Panc1 (cell line): ENCODE measurements around the gene ARL4A. TPM values are rescaled to one million over a fixed set of nuclear protein-coding genes. Genes with fewer than 3 reads are reported as not detected.

Experiments used
- ATAC-seq: fragments of 200-7000 bp; cut with Tn5 transposase; 2 replicates; pipeline ENCODE4 v1.9.1; 2020; ENCODE audit warnings: mild to moderate bottlenecking, moderate library complexity
- BruUV-seq: library from RNA; stranded (reverse); fragments of 400-500 nt; replicated peaks from 2 replicates; lab custom pipeline; 2021; lab: Mats Ljungman, UMichigan
- CTCF ChIA-PET: fragments of 300-600 bp; sonication (Branson Sonifier 250); formaldehyde crosslinking; loops from one replicate; lab custom pipeline; 2022; ENCODE audit warnings: antibody characterized with exemption; lab: Charles Lee
- POLR2A ChIA-PET: fragments of 300-600 bp; sonication (Branson Sonifier 250); formaldehyde crosslinking; loops from one replicate; lab custom pipeline; 2022; ENCODE audit warnings: antibody characterized with exemption; lab: Charles Lee
- DNase-seq: peaks from one replicate; pipeline ENCODE4 v3.0.0-alpha.2; 2010; ENCODE audit warnings: low read depth, low spot score
- H3K27ac ChIP-seq: 2 replicates; pipeline ENCODE4 v1.5.1; 2011; ENCODE audit warnings: mild to moderate bottlenecking, low read length, inconsistent platforms
- H3K27me3 ChIP-seq: fragments of 200-500 bp; sonication (Bioruptor generic); 2 replicates; pipeline ENCODE4 v1.6.0; 2014; ENCODE audit warnings: low read length, inconsistent platforms; ENCODE audit not compliant: control insufficient read depth, insufficient read depth
- H3K36me3 ChIP-seq: fragments of 200-500 bp; sonication (Bioruptor generic); 2 replicates; pipeline ENCODE4 v1.5.1; 2014; ENCODE audit warnings: inconsistent platforms, mild to moderate bottlenecking, low read length, moderate library complexity; ENCODE audit not compliant: control insufficient read depth, insufficient read depth
- H3K4me1 ChIP-seq: 2 replicates; pipeline ENCODE4 v1.5.1; 2011; ENCODE audit warnings: inconsistent platforms, mild to moderate bottlenecking, low read length, moderate library complexity; ENCODE audit not compliant: control insufficient read depth, insufficient read depth
- H3K4me3 ChIP-seq, 2 experiments: 2 replicates each; pipeline ENCODE4 v1.5.1; 2011 to 2012; ENCODE audit warnings: low read depth in 2 of 2, low read length in 2 of 2, mild to moderate bottlenecking in 2 of 2, inconsistent platforms in 1 of 2, moderate library complexity in 1 of 2
- H3K9me3 ChIP-seq: fragments of 200-500 bp; sonication (Bioruptor generic); 2 replicates; pipeline ENCODE4 v1.5.1; 2014; ENCODE audit warnings: low read depth, mild to moderate bottlenecking, inconsistent platforms, low read length, moderate library complexity; ENCODE audit not compliant: control insufficient read depth, insufficient read depth
- POLR2AphosphoS5 ChIP-seq: IDR thresholded peaks from 2 replicates; pipeline ENCODE4 v1.6.1; 2012; ENCODE audit warnings: mild to moderate bottlenecking, low read depth, low read length, moderate library complexity
- SIN3A ChIP-seq: IDR thresholded peaks from 2 replicates; pipeline ENCODE4 v1.6.1; 2012; ENCODE audit warnings: low read depth, mild to moderate bottlenecking, low read length, moderate library complexity, borderline replicate concordance; ENCODE audit not compliant: insufficient read depth
- TCF7L2 ChIP-seq: IDR thresholded peaks from 2 replicates; pipeline ENCODE4 v1.6.1; 2011; ENCODE audit warnings: mild to moderate bottlenecking, low read depth, low read length, inconsistent platforms
- in situ Hi-C: cut with HindIII; loops from 2 replicates; pipeline ENCODE4 v1.10.0; 2016; ENCODE audit warnings: low sequenced_read_pairs, low pct_unique_long_range_greater_than_20kb
- intact Hi-C: fragments of 100-400 bp; cut with micrococcal nuclease; formaldehyde crosslinking; loops from one replicate; pipeline ENCODE4 v1.10.0; 2022; ENCODE audit not compliant: unreplicated experiment
- total RNA-seq: library from RNA; stranded (reverse); gene quantifications from one replicate; pipeline ENCODE4 v1.2.1, GENCODE V29; 2021; ENCODE audit not compliant: unreplicated experiment
- TF ChIP-seq, protein P1 (sequence below), 2 experiments: IDR thresholded peaks; 2 replicates each; pipeline ENCODE4 v1.6.1; 2011 to 2012; ENCODE audit warnings: low read depth in 2 of 2, control low read depth in 1 of 2, low read length in 1 of 2, mild to moderate bottlenecking in 1 of 2, moderate library complexity in 1 of 2; ENCODE audit not compliant: insufficient read depth in 1 of 2
- TF ChIP-seq, protein P2 (sequence below): fragments of 450-650 bp; IDR thresholded peaks from 2 replicates; pipeline ENCODE4 v1.5.1; 2017; ENCODE audit warnings: mild to moderate bottlenecking

ARL4A gene
- total RNA-seq, 1 experiment from 2014 or later: 37.4 TPM

- Histone ChIP-seq H3K4me3 (no peak overlapping the region), H3K27me3 (no peaks in the 10 kb centered on the region), H3K27ac (no peak overlapping the region), H3K4me1 (peaks cover 16% of the 10 kb centered on the region; the same call in 1 of the 2 replicates), H3K36me3 (peaks cover 6% of the 10 kb centered on the region), H3K9me3 (no peaks in the 10 kb centered on the region)
- intact Hi-C loops (no loop called here), in situ Hi-C loops (no loop called here)
- DNase-seq: no peak
- no peak for ATAC-seq
- ChIA-PET POLR2A (no interaction called here), CTCF (no interaction called here)
- no peak for TF ChIP-seq TCF7L2
- no peak for TF ChIP-seq POLR2AphosphoS5
- TF ChIP-seq, protein P1, sequence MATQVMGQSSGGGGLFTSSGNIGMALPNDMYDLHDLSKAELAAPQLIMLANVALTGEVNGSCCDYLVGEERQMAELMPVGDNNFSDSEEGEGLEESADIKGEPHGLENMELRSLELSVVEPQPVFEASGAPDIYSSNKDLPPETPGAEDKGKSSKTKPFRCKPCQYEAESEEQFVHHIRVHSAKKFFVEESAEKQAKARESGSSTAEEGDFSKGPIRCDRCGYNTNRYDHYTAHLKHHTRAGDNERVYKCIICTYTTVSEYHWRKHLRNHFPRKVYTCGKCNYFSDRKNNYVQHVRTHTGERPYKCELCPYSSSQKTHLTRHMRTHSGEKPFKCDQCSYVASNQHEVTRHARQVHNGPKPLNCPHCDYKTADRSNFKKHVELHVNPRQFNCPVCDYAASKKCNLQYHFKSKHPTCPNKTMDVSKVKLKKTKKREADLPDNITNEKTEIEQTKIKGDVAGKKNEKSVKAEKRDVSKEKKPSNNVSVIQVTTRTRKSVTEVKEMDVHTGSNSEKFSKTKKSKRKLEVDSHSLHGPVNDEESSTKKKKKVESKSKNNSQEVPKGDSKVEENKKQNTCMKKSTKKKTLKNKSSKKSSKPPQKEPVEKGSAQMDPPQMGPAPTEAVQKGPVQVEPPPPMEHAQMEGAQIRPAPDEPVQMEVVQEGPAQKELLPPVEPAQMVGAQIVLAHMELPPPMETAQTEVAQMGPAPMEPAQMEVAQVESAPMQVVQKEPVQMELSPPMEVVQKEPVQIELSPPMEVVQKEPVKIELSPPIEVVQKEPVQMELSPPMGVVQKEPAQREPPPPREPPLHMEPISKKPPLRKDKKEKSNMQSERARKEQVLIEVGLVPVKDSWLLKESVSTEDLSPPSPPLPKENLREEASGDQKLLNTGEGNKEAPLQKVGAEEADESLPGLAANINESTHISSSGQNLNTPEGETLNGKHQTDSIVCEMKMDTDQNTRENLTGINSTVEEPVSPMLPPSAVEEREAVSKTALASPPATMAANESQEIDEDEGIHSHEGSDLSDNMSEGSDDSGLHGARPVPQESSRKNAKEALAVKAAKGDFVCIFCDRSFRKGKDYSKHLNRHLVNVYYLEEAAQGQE (IDR thresholded peaks at IDR 0.05; ENCODE audit: insufficient read depth in 1 of 2, low read depth in 2 of 2, low read length in 1 of 2): no peak
- TF ChIP-seq, protein P2, sequence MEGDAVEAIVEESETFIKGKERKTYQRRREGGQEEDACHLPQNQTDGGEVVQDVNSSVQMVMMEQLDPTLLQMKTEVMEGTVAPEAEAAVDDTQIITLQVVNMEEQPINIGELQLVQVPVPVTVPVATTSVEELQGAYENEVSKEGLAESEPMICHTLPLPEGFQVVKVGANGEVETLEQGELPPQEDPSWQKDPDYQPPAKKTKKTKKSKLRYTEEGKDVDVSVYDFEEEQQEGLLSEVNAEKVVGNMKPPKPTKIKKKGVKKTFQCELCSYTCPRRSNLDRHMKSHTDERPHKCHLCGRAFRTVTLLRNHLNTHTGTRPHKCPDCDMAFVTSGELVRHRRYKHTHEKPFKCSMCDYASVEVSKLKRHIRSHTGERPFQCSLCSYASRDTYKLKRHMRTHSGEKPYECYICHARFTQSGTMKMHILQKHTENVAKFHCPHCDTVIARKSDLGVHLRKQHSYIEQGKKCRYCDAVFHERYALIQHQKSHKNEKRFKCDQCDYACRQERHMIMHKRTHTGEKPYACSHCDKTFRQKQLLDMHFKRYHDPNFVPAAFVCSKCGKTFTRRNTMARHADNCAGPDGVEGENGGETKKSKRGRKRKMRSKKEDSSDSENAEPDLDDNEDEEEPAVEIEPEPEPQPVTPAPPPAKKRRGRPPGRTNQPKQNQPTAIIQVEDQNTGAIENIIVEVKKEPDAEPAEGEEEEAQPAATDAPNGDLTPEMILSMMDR: no peak
- TF ChIP-seq SIN3A: no peak
- BruUV-seq: no TSS peak
These were observed 5.2 kb downstream of the ARL4A start for GRCh38 chr7:12692479-12693259.

DNA sequence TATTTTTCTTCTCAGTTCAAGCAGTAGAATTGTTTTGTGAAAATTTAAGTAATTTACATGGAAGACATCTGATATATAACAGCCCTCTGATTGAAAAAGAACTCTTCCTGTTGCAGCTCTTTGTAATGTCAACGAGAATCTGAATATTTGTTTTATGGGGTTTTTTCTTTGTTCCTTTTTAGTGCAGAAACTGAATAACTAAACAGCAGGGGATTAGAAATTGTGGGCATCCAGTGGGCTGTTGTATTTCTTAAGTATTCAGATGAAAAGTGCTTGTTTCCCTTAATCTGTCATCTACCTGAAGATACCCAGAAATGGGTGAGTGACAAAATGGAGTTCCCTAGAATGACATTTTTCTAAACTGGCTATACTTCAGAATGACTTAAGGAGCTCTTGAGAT, 7.4 kb downstream of the ARL4A start:
- no peaks in the 10 kb centered on the region for H3K36me3 ChIP-seq
- H3K9me3 ChIP-seq: no peaks in the 10 kb centered on the region
- H3K4me1 ChIP-seq: peaks cover 7% of the 10 kb centered on the region; the same call in 1 of the 2 replicates
- in situ Hi-C loops: no loop called here
- H3K27ac ChIP-seq: no peak overlapping the region
- no peaks in the 10 kb centered on the region for H3K27me3 ChIP-seq
- BruUV-seq: no TSS peak
- TF ChIP-seq, protein P2: no peak
- TF ChIP-seq, protein P1 (IDR thresholded peaks at IDR 0.05; ENCODE audit: insufficient read depth in 1 of 2, low read depth in 2 of 2, low read length in 1 of 2): no peak
- TF ChIP-seq POLR2AphosphoS5 (no peak), TCF7L2 (no peak), SIN3A (no peak)
- ATAC-seq (no peak), DNase-seq (no peak)
- ChIA-PET POLR2A (interaction anchor here (0.6 kb wide), 2 partner anchors 171 to 1180 kb away, joined by 3 to 8 read pairs; no protein-coding TSS in a partner anchor), CTCF (no interaction called here)
- intact Hi-C loops: no loop called here
- no peak overlapping the region for H3K4me3 ChIP-seq
